GM18526 (cell line): ENCODE results near the gene SHISA8.

ENCODE experiments used
- POLR2A ChIP-seq: IDR thresholded peaks from 3 replicates; pipeline ENCODE4 v1.6.1; 2011; ENCODE audit not compliant: insufficient read length; ENCODE audit errors: extremely low read depth

The SHISA8 gene

GRCh38 chr22:41920271-41920976 is 5.5 kb upstream of the SHISA8 start:
- peak; percentile 46 for TF ChIP-seq POLR2A

GRCh38 chr22:41919357-41920224 is 4.7 kb upstream of the SHISA8 start:
- peak; percentile 78 for TF ChIP-seq POLR2A

- TF ChIP-seq POLR2A = peak; percentile 27
Measured at GRCh38 chr22:41917903-41918791, 3.3 kb upstream of the SHISA8 start.

GRCh38 chr22:41917375-41917902 is 2.6 kb upstream of the SHISA8 start:
- no peak for TF ChIP-seq POLR2A

GRCh38 chr22:41916745-41917358 is 2.0 kb upstream of the SHISA8 start:
- no peak for TF ChIP-seq POLR2A

- no peak for TF ChIP-seq POLR2A
Measured at GRCh38 chr22:41915786-41916493, 1.1 kb upstream of the SHISA8 start.

GRCh38 chr22:41914611-41915034 is 251 bp downstream of the SHISA8 start:
- no peak for TF ChIP-seq POLR2A

GRCh38 chr22:41913842-41914534 is 886 bp downstream of the SHISA8 start:
- TF ChIP-seq POLR2A = no peak

- no peak for TF ChIP-seq POLR2A
Measured at GRCh38 chr22:41913040-41913719, 1.7 kb downstream of the SHISA8 start.

GRCh38 chr22:41912338-41913039 is 2.4 kb downstream of the SHISA8 start:
- TF ChIP-seq POLR2A = no peak

GRCh38 chr22:41911001-41911611 is 3.8 kb downstream of the SHISA8 start:
- TF ChIP-seq POLR2A = no peak

- no peak for TF ChIP-seq POLR2A
Measured at GRCh38 chr22:41910050-41911000, 4.5 kb downstream of the SHISA8 start.
